ENCODE measurements around the gene WNT2. TPM values are rescaled to one million over a fixed set of nuclear protein-coding genes. Genes with fewer than 3 reads are reported as not detected.

The WNT2 gene
- total and polyA plus RNA-seq, 2 donors (not counting 1 experiment from before 2014, with no cell fraction given) = not detected

GRCh38 chr7:117282239-117282812 is 40.5 kb downstream of the WNT2 start:
- H3K9me3 Mint-ChIP-seq (ENCODE audit: insufficient read depth) = peaks cover 2% of the 10 kb centered on the region
- H3K4me1 Mint-ChIP-seq = no peaks in the 10 kb centered on the region
- no peaks in the 10 kb centered on the region for H3K79me2 ChIP-seq (ENCODE audit: control insufficient read depth, insufficient read depth, low read length)
- no peak overlapping the region for H3K27ac ChIP-seq (ENCODE audit: low read length in 2 of 2)
- no peaks in the 10 kb centered on the region for H3K4me1 ChIP-seq (ENCODE audit: control insufficient read depth in 2 of 2, insufficient read depth in 2 of 2, low read length in 2 of 2)
- intact Hi-C loops (cut with micrococcal nuclease) = no loop called here
- no peak overlapping the region for H3K4me2 ChIP-seq (replicated peaks; ENCODE audit: low read depth, low read length, poor library complexity, severe bottlenecking)
- DNase-seq (no peak), ATAC-seq (ENCODE audit: low read depth) (no peak)
- peaks cover 0 to 3% (median 0%) of the 10 kb centered on the region in 3 donors for H3K9me3 ChIP-seq (ENCODE audit: control extremely low read depth in 1 of 3, control insufficient read depth in 2 of 3, insufficient read depth in 1 of 3, low read length in 2 of 3)
- WGBS (ENCODE audit: insufficient coverage) = 11% methylated on average over 1 of the region's 1 CpG
- H3K4me3 Mint-ChIP-seq = no peak overlapping the region
- H4K20me1 ChIP-seq (ENCODE audit: control insufficient read depth, insufficient read depth, low read length, poor library complexity, severe bottlenecking) = no peaks in the 10 kb centered on the region
- H3K27me3 Mint-ChIP-seq = no peaks in the 10 kb centered on the region
- ChIA-PET POLR2A (no interaction called here), CTCF (no interaction called here)
- TF ChIP-seq EZH2 (IDR thresholded peaks at IDR 0.05; ENCODE audit: borderline replicate concordance, insufficient read depth, low read depth, low read length, poor library complexity, severe bottlenecking) (no peak), CTCF (IDR thresholded peaks at IDR 0.05) (no peak)
- no peak overlapping the region for H3K9ac ChIP-seq (ENCODE audit: low read length)
- no peaks in the 10 kb centered on the region for H3K27me3 ChIP-seq (replicated peaks in 1 of 4; ENCODE audit: control extremely low read depth in 1 of 4, control insufficient read depth in 3 of 4, insufficient read depth in 4 of 4, low read length in 3 of 4)
- H2AFZ ChIP-seq (ENCODE audit: insufficient read depth, low read depth, low read length, poor library complexity, severe bottlenecking) = no peak overlapping the region
- H3K27ac Mint-ChIP-seq = no peak overlapping the region
- H3K36me3 ChIP-seq (replicated peaks in 1 of 2; ENCODE audit: control extremely low read depth in 1 of 2, control insufficient read depth in 1 of 2, extremely low read depth in 1 of 2, insufficient read depth in 2 of 2, low read length in 1 of 2) = no peaks in the 10 kb centered on the region
- no peak overlapping the region for H3K4me3 ChIP-seq (ENCODE audit: control extremely low read depth in 1 of 5, extremely low read depth in 1 of 5, insufficient read depth in 1 of 5, low read depth in 2 of 5, low read length in 4 of 5)

- H3K4me3 Mint-ChIP-seq = no peak overlapping the region
- no peaks in the 10 kb centered on the region for H4K20me1 ChIP-seq (ENCODE audit: control insufficient read depth, insufficient read depth, low read length, poor library complexity, severe bottlenecking)
- WGBS (ENCODE audit: insufficient coverage) = 91% methylated on average over 5 of the region's 5 CpGs
- ATAC-seq (ENCODE audit: low read depth) (no peak), DNase-seq (no peak)
- H2AFZ ChIP-seq (ENCODE audit: insufficient read depth, low read depth, low read length, poor library complexity, severe bottlenecking) = no peak overlapping the region
- no peak overlapping the region for H3K4me3 ChIP-seq (ENCODE audit: control extremely low read depth in 1 of 5, extremely low read depth in 1 of 5, insufficient read depth in 1 of 5, low read depth in 2 of 5, low read length in 4 of 5)
- H3K27ac ChIP-seq (ENCODE audit: low read length in 2 of 2) = no peak overlapping the region
- no peaks in the 10 kb centered on the region for H3K79me2 ChIP-seq (ENCODE audit: control insufficient read depth, insufficient read depth, low read length)
- no peaks in the 10 kb centered on the region for H3K27me3 ChIP-seq (replicated peaks in 1 of 4; ENCODE audit: control extremely low read depth in 1 of 4, control insufficient read depth in 3 of 4, insufficient read depth in 4 of 4, low read length in 3 of 4)
- no peak overlapping the region for H3K27ac Mint-ChIP-seq
- intact Hi-C loops (cut with micrococcal nuclease) = no loop called here
- H3K4me1 Mint-ChIP-seq = no peaks in the 10 kb centered on the region
- ChIA-PET POLR2A (no interaction called here), CTCF (no interaction called here)
- no peak overlapping the region for H3K4me2 ChIP-seq (replicated peaks; ENCODE audit: low read depth, low read length, poor library complexity, severe bottlenecking)
- TF ChIP-seq EZH2 (IDR thresholded peaks at IDR 0.05; ENCODE audit: borderline replicate concordance, insufficient read depth, low read depth, low read length, poor library complexity, severe bottlenecking) (no peak), CTCF (IDR thresholded peaks at IDR 0.05) (no peak)
- no peaks in the 10 kb centered on the region for H3K36me3 ChIP-seq (replicated peaks in 1 of 2; ENCODE audit: control extremely low read depth in 1 of 2, control insufficient read depth in 1 of 2, extremely low read depth in 1 of 2, insufficient read depth in 2 of 2, low read length in 1 of 2)
- no peaks in the 10 kb centered on the region for H3K4me1 ChIP-seq (ENCODE audit: control insufficient read depth in 2 of 2, insufficient read depth in 2 of 2, low read length in 2 of 2)
- H3K9me3 ChIP-seq (ENCODE audit: control extremely low read depth in 1 of 3, control insufficient read depth in 2 of 3, insufficient read depth in 1 of 3, low read length in 2 of 3) = peaks cover 0 to 3% (median 0%) of the 10 kb centered on the region in 3 donors
- no peaks in the 10 kb centered on the region for H3K27me3 Mint-ChIP-seq
- H3K9ac ChIP-seq (ENCODE audit: low read length) = no peak overlapping the region
- H3K9me3 Mint-ChIP-seq (ENCODE audit: insufficient read depth) = peaks cover 2% of the 10 kb centered on the region
Observed at GRCh38 chr7:117281562-117281961, 41.3 kb downstream of the WNT2 start.
